A673 (cell line): ENCODE results near the gene MLST8. TPM values are rescaled to one million over a fixed set of nuclear protein-coding genes. Genes with fewer than 3 reads are reported as not detected.

Source experiments
- BruUV-seq: library from RNA; stranded (reverse); fragments of 400-500 nt; replicated peaks from 2 replicates; lab custom pipeline; 2021; lab: Mats Ljungman, UMichigan
- CTCF ChIA-PET: fragments of 300-600 bp; sonication (Branson Sonifier 250); formaldehyde crosslinking; loops from one replicate; lab custom pipeline; 2022; ENCODE audit warnings: antibody characterized with exemption; lab: Charles Lee
- POLR2A ChIA-PET: fragments of 300-600 bp; sonication (Branson Sonifier 250); formaldehyde crosslinking; loops from one replicate; lab custom pipeline; 2022; ENCODE audit warnings: antibody characterized with exemption; ENCODE audit not compliant: low non-redundant PET; lab: Charles Lee
- DNase-seq: peaks from one replicate; pipeline ENCODE4 v3.0.0-alpha.2; 2015; ENCODE audit warnings: low spot score
- H3K27ac ChIP-seq: fragments of 200-600 bp; sonication (generic); 2 replicates; pipeline ENCODE4 v1.5.1; 2016; ENCODE audit warnings: mixed run types, low read depth, mild to moderate bottlenecking, mixed read lengths, antibody characterized with exemption, low read length; ENCODE audit not compliant: poor library complexity, severe bottlenecking
- H3K27me3 ChIP-seq: fragments of 200-600 bp; sonication (generic); replicated peaks from 2 replicates; pipeline ENCODE4 v1.6.1; 2017; ENCODE audit warnings: mixed run types, low read depth, mild to moderate bottlenecking, mixed read lengths, antibody characterized with exemption, low read length; ENCODE audit not compliant: insufficient read depth, poor library complexity
- H3K36me3 ChIP-seq: fragments of 200-600 bp; sonication (generic); 2 replicates; pipeline ENCODE4 v1.6.1; 2016; ENCODE audit warnings: mixed run types, mild to moderate bottlenecking, mixed read lengths, antibody characterized with exemption, low read length; ENCODE audit not compliant: insufficient read depth, poor library complexity, severe bottlenecking
- H3K4me1 ChIP-seq: fragments of 200-600 bp; sonication (generic); 2 replicates; pipeline ENCODE4 v1.6.1; 2017; ENCODE audit warnings: mixed run types, mild to moderate bottlenecking, mixed read lengths, antibody characterized with exemption, low read length; ENCODE audit not compliant: insufficient read depth, poor library complexity, severe bottlenecking
- H3K4me3 ChIP-seq: fragments of 200-600 bp; sonication (generic); 2 replicates; pipeline ENCODE4 v1.5.1; 2016; ENCODE audit warnings: low read depth, mixed run types, mild to moderate bottlenecking, mixed read lengths, low read length; ENCODE audit not compliant: poor library complexity, severe bottlenecking
- H3K9me3 ChIP-seq: fragments of 200-600 bp; sonication (generic); 2 replicates; pipeline ENCODE4 v1.6.1; 2016; ENCODE audit warnings: mixed run types, low read depth, mild to moderate bottlenecking, mixed read lengths, antibody characterized with exemption, low read length; ENCODE audit not compliant: poor library complexity, severe bottlenecking
- EZH2 ChIP-seq: fragments of 200-600 bp; sonication (generic); IDR thresholded peaks from 2 replicates; pipeline ENCODE4 v1.6.1; 2017; ENCODE audit warnings: borderline replicate concordance, low read depth, mild to moderate bottlenecking, mixed read lengths, antibody characterized with exemption, low read length; ENCODE audit not compliant: poor library complexity, severe bottlenecking
- intact Hi-C: fragments of 100-400 bp; cut with micrococcal nuclease; formaldehyde crosslinking; loops from one replicate; pipeline ENCODE4 v1.10.0; 2022; ENCODE audit not compliant: unreplicated experiment
- total RNA-seq: library from RNA; stranded (reverse); gene quantifications from 2 replicates; pipeline ENCODE4 v1.2.3, GENCODE V29; 2021
- TF ChIP-seq, protein P1 (sequence below): fragments of 300-800, 200-600 bp; sonication (generic); conservative IDR thresholded peaks from 2 replicates; pipeline ENCODE4 v1.5.1; 2017; ENCODE audit warnings: low read depth, mild to moderate bottlenecking, antibody characterized with exemption, low read length, moderate library complexity, mixed read lengths

Gene MLST8
- total RNA-seq, 1 experiment from 2014 or later, result 58.3 TPM

DNA sequence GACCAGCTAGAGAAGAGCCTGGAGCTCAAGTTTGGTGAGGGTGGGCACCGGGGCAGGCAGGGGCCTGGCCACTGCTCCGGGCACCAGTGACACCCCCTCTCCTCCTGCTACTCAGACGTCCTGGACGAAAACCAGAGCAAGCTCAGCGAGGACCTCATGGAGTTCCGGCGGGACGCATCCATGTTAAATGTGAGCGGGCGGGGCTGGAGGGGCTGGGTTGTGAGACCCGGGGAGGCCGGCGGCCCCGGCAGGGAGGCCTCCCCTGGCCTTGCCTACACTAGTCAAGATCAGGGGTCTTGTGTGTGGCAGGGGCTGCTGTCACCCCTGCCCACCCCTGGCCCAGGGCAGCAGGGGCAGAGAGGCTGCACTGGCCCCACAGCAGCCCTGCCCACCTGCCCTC lies 31.9 kb upstream of the MLST8 start:
- TF ChIP-seq, protein P1, sequence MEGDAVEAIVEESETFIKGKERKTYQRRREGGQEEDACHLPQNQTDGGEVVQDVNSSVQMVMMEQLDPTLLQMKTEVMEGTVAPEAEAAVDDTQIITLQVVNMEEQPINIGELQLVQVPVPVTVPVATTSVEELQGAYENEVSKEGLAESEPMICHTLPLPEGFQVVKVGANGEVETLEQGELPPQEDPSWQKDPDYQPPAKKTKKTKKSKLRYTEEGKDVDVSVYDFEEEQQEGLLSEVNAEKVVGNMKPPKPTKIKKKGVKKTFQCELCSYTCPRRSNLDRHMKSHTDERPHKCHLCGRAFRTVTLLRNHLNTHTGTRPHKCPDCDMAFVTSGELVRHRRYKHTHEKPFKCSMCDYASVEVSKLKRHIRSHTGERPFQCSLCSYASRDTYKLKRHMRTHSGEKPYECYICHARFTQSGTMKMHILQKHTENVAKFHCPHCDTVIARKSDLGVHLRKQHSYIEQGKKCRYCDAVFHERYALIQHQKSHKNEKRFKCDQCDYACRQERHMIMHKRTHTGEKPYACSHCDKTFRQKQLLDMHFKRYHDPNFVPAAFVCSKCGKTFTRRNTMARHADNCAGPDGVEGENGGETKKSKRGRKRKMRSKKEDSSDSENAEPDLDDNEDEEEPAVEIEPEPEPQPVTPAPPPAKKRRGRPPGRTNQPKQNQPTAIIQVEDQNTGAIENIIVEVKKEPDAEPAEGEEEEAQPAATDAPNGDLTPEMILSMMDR, result no peak
- no peak for TF ChIP-seq EZH2
- no peak for DNase-seq
- Histone ChIP-seq H3K4me1 (no peaks in the 10 kb centered on the region), H3K4me3 (no peak overlapping the region), H3K27me3 (no peaks in the 10 kb centered on the region), H3K36me3 (peaks cover 33% of the 10 kb centered on the region), H3K9me3 (no peaks in the 10 kb centered on the region), H3K27ac (no peak overlapping the region)
- intact Hi-C loops, result no loop called here
- ChIA-PET CTCF (no interaction called here), POLR2A (no interaction called here)
- no TSS peak for BruUV-seq

DNA sequence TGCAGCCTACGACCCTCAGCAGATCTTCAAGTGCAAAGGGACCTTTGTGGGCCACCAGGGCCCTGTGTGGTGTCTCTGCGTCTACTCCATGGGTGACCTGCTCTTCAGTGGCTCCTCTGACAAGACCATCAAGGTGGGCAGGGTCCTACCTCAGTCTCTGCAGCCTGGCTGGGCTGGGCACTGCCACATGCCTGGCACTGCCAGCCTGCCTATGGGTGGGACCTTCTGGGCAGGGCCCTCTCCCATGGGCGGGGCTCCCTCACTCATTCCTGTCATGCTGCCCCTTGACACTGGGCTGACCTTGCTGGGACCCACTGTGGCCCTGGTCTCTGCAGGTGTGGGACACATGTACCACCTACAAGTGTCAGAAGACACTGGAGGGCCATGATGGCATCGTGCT lies 31.3 kb upstream of the MLST8 start:
- no peaks in the 10 kb centered on the region for H3K4me1 ChIP-seq
- no peak for TF ChIP-seq EZH2
- TF ChIP-seq, protein P1, result no peak
- no peak overlapping the region for H3K27ac ChIP-seq
- ChIA-PET POLR2A (no interaction called here), CTCF (no interaction called here)
- H3K4me3 ChIP-seq, result no peak overlapping the region
- no peaks in the 10 kb centered on the region for H3K9me3 ChIP-seq
- no peaks in the 10 kb centered on the region for H3K27me3 ChIP-seq
- intact Hi-C loops, result no loop called here
- peaks cover 33% of the 10 kb centered on the region for H3K36me3 ChIP-seq
- DNase-seq, result no peak
- BruUV-seq, result no TSS peak

DNA sequence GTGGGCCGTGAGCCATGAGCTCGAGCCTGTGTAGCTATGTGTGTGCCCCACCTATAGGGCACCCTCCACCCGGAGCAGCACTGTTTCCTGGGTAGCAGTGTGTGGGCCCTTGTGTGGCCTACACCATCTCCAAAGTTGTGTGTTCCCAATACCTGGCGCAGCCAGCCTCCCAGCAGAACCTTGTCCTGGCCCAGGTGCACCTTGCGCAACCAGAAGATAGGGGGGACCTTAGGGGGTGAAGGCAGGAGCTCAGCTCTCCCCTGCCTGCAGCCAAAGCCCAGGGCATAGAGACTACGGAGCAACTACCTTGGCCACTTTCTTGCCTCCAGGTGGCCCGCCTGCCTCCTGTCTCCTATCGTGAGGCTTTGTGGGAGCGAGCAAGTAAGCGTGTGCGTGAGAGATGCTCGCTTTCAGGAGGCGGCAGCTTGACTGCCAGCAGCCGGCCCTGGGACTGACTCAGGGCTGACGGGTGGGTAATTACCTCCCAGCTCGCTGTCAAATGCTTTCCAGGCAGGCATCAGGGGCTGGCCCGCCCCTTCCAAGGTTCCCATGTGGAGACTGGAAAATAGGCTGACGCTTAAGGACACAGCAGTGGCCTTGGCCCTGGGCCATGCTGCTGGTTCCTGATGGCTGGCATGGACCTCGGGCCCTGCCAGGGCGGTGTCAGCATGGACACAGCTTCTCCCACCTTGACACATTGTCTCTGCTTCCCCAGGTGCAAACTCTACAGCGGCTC lies 30.7 kb upstream of the MLST8 start:
- Histone ChIP-seq H3K4me1 (no peaks in the 10 kb centered on the region), H3K36me3 (peaks cover 33% of the 10 kb centered on the region), H3K27ac (no peak overlapping the region), H3K9me3 (no peaks in the 10 kb centered on the region), H3K27me3 (no peaks in the 10 kb centered on the region), H3K4me3 (no peak overlapping the region)
- DNase-seq, result no peak
- ChIA-PET CTCF (interaction anchor here (0.5 kb wide), 1 partner anchor 152 kb away, joined by 3 read pairs; no protein-coding TSS in a partner anchor), POLR2A (no interaction called here)
- no TSS peak for BruUV-seq
- intact Hi-C loops, result no loop called here
- TF ChIP-seq, protein P1, result no peak
- TF ChIP-seq EZH2, result no peak
